NCI-H526 treated with DMSO at 0.1 percent for 48 hours (cell line): ENCODE measurements around the gene LDB3.
A peak's percentile ranks its signal among the peaks of the same experiment; 100 is the strongest.

Source experiments
- DNase-seq: peaks from one replicate; lab custom pipeline; 2025; lab: John Stamatoyannopoulos, UW

The LDB3 gene

GRCh38 chr10:86706401-86706841 lies 38.1 kb downstream of the LDB3 start:
- no peak for DNase-seq

- no peak for DNase-seq
These were observed 38.7 kb downstream of the LDB3 start for GRCh38 chr10:86706977-86707376.

DNA sequence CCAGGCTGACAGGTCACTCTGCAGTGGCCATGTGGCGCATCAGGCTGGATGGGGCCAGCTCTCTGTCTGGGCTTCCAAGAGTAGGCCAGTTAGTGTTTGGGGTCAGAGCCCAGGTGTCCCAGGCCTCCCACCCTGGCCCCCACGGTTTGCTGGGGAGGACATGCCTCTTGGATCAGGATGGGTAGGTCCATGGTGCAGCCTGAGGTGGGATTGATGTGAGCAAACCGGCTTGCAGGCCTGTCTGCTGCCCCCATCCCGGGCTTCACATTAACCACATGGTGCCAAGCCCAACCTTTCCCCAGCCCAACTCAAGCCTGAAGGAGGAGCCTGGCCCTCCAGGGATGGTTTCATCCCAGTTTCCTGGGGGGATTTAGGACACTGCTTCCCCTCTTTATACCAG lies 39.2 kb downstream of the LDB3 start:
- no peak for DNase-seq

DNA sequence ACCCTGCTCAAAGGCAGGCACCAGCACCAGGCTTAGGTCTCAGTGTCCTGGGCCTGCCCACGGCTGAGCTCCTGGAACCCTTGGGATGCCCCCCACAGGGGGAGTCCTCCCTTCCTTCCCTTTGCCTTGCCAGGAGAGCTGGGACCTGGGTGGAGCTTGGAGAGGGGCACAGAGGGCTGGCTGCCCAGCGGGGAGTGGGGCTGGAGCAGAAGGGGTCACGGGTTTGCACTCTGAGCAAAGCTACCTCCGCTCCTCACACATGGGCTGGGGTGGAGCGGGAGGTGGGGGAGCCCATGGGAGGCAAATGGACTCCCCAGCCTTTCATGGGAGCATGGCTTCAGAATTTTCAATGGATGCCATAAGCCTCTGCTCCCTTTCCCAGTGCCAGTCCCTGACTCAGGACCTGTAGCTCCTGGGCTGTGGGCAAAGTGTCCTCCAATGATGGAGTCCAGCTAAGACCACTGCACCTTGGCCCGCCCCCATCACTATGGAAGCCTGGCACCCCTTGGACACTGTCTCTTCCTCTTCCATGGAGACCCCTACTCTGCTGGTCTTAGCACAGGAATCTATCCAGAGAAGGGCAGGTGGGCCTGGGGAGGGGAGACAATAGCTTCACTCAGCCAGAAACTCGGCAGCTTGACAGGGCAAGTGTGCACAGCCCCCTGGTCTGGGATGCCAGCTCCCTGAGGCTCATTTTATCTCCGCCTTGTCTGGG lies 39.9 kb downstream of the LDB3 start:
- DNase-seq, result no peak

GRCh38 chr10:86708783-86709380 lies 40.6 kb downstream of the LDB3 start:
- no peak for DNase-seq

- DNase-seq, result no peak
These were observed 41.3 kb downstream of the LDB3 start for GRCh38 chr10:86709396-86710185.

DNA sequence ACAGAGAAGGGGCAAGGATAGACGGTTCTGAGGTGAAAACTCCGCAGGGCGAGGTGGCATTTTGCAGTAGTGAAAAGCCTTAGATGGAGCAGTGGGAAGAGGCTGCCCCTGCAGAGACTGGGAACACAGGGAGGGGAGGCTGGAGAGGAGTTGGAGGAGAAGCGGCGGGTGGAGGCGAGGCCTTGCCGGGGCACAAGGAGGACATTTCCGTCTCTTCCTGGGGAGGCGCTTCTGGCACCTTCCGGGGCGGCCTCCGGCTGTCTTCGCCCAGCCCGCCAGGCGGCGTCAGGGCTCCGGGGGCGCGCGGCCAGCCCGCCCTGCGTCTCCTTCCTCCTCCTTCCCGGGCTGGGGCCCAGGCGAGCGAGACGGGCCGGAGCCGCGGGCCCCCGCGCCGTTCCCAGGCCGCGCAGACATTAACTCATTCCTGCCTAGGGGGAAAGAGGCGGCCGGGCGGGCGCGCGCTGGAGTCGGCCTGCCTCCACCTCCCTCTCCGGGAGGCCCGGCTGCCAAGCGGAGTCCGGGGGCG lies 42.7 kb downstream of the LDB3 start:
- DNase-seq, result peak; percentile 44

DNA sequence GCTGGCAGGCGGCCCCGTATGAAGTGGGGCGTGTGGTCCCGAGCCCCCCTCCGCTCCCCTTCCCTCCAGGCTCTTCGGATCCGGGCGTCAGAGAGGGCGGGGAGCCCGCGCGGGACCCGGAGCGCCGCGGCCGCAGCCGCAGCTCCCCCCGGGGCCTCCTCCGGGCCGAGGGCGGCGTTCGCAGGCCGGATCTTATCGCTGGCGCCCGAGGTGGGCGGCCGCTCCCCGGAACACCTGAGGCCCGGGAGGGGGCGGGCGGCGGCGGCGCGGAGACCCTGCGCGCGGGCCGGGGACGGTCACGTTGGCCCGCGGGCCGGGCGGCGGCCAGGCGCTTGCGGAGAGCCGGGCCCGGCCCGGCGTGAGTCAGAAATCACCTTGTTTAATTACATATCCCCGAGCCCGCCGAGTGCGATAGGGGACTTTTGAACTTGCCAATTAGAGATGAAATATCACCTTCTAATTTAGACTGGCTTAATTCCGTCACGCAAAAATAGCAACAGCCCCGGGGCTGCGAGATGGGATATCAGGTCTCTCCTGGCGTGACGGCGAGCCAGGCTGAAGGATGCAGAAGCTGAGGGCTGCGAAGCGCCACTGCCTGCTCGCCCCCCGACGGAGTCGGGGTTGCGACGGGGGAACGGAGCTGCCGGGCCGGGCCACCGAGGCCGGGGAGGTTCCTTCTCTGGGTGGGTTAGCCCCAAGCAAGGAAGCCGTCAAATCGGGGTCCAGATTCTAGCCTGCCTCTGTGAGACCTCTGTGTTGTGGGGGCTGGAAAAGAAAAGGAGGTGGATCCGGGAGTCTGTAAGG lies 43.4 kb downstream of the LDB3 start:
- no peak for DNase-seq

GRCh38 chr10:86712317-86712707 lies 44.0 kb downstream of the LDB3 start:
- no peak for DNase-seq

DNA sequence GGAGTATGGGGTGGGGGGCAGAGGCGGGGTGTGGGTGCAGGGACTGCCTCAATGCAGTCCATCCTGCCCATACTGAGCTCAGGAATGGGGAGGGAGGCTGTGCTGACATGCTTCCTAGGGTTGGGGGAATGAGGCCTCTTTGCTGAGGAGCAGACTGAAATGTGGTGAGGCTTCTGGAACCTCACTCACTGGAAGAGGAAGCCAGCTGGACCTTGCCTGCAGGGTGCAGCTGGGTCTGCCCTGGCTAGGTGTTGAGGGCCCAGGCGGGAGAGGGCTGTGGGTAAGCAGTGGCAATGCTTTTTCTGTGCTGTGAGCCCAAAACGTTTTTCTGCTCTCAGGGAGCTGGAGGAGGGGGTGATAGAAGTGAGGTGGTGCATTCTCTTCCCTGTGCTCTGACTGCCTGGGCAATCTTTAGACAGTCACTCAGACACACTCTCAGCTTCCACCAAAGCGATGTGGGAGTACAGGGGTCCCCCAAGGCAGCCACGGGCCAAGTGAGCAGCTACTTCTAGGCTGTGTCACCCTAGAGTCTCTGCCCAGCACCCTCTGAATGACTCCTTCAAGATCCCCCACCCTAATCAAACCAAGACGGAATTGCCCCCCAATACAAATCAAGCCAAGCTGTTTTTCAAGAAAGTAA lies 47.0 kb downstream of the LDB3 start:
- DNase-seq, result no peak

GRCh38 chr10:86715836-86716235 lies 47.5 kb downstream of the LDB3 start:
- DNase-seq, result no peak

- no peak for DNase-seq
These were observed 48.2 kb downstream of the LDB3 start for GRCh38 chr10:86716466-86716865.

DNA sequence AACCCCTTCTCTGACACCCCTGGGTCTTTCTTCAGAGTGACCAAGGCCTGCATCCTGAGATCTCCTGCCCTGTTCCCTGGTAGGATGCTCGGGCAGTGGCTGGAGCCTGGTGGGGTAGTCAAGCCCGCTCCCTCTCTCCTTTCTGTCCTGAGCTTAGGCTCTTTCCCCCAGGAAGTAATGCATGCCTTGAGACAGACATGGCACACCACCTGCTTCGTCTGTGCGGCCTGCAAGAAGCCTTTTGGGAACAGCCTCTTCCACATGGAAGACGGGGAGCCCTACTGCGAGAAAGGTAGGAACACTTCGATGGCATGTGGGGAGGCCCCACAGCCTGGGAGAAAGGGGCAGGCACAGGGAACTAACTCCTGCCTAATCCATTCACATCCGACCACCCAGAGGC lies 50.2 kb downstream of the LDB3 start:
- no peak for DNase-seq

DNA sequence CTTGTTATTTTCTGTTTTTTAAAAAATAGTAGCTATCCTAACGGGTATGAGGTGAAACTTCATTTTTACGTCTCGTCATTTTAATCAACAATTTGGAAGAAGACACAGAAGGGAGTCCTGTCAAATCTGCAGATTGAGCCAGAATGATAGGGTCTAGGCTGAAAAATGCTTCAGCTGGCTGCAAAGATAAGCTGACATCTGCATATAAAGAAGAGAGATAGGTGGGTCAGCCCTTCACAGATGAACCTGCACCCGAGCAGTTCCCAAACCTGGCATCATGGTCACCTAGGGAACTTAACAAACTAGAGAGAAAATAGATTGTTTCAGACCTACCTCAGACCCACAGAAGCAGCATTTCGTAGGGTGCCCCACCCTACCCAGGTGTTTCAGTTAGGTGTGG lies 52.9 kb downstream of the LDB3 start:
- no peak for DNase-seq

DNA sequence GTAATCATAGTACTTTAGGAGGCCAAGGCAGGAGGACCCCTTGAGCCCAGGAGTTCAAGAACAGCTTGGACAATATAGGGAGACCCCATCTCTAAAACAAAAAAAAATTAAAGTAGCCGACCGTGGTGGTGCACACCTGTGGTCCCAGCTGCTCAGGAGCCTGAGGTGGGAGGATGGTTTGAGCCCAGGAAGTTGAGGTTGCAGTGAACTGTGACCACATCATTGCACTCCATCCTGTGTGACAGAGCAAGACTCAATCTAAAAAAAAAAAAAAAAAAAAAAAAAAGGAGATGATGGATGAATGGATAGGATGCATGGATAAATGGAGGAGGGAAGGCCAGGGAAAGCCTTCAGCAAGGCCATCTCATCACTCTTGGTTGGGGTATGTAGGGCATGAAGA lies 54.7 kb downstream of the LDB3 start:
- DNase-seq, result no peak

DNA sequence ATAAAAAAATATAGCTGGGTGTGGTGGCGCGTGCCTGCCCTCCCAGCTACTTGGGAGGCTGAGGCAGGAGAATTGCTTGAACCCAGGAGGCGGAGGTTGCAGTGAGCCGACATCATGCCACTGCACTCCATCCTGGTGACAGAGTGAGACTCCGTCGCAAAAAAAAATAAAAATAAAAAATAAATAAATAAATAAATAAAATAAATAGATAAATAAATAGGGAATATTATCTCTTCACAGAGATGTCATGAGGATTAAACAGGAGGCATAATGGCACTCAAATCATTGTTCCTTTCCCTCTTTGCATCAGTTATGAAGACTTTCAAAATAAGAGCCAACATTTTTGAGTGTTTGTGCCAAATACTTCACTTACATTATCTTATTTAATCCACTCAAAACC lies 56.1 kb downstream of the LDB3 start:
- no peak for DNase-seq

GRCh38 chr10:86725980-86726676 lies 57.8 kb downstream of the LDB3 start:
- DNase-seq, result no peak

- no peak for DNase-seq
These were observed 58.3 kb downstream of the LDB3 start for GRCh38 chr10:86726677-86726999.

GRCh38 chr10:86727470-86727869 lies 59.2 kb downstream of the LDB3 start:
- no peak for DNase-seq

- no peak for DNase-seq
These were observed 59.7 kb downstream of the LDB3 start for GRCh38 chr10:86728056-86728455.

DNA sequence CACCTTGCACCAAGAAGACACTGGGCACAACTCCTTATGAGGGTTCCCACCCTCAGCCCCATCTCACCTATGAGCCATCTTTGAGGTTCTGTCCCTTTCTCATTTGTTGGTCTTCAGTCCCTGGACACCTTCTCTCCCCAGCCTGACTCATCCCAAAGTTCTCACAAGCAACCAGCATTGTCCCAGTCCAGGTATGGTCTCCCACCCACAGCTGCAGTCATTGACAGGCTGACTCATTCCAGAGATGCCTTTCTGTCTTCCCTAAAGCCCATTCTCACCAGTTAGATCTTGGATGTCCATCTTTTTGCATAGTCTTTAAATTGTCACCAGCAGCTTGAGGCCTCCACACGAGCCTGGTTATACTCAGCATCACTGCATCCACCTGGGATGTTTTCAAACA lies 61.4 kb downstream of the LDB3 start:
- no peak for DNase-seq
